ENCODE results near the gene OR2A2.

OR2A2 gene

DNA sequence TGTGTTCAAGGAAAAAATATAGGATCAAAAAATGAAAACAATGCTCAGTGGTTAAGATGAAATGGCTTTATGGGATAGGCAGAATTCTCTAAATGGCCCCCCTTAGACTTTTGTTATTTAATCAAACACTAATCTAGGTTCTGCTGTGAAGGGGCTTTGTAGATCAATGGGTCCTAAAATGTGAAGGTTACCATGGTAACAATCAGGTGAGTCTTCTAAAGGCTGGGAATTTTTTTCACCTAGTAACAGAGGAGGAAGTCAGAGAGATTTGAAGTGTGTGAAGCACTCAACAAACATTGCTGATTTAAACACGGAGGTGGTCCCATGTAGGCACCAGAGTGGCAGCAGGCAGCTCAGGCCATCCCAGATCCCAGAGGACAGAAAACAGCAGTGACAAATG, 24.7 kb downstream of the OR2A2 start:
- Histone ChIP-seq H3K36me3 (ENCODE audit: control insufficient read depth, insufficient read depth, low read length) (no peaks in the 10 kb centered on the region), H3K9me3 (ENCODE audit: control insufficient read depth, low read length) (no peaks in the 10 kb centered on the region), H3K4me1 (ENCODE audit: control insufficient read depth, insufficient read depth, low read length, poor library complexity, severe bottlenecking) (no peaks in the 10 kb centered on the region), H3K27ac (ENCODE audit: low read depth, low read length, severe bottlenecking) (no peak overlapping the region), H3K4me3 (ENCODE audit: extremely low read depth, insufficient read depth, low read length, poor library complexity, severe bottlenecking) (no peak overlapping the region)
- 83 to 88% methylated on average over 1 of the region's 1 CpG for WGBS, 2 experiments (ENCODE audit: insufficient coverage in 2 of 2)

DNA sequence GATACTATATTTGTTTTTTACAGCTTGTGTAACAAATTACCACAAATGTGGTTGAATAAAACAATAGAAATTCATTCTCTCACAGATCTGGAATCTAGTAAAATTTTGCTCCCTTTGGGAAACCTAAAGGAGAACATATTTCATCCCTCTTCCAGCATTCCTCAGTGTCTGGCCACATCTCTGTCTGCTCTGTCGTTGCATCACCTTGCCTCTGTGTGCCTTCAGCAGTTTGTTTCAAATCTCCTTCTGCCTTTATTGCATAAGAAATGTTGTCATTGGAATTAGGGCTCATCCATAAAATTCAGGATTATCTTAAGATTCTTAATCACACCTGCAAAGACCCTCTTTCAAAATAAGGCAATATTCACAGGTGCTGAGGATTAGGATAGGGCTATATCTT, 28.1 kb downstream of the OR2A2 start:
- H3K36me3 ChIP-seq (ENCODE audit: control insufficient read depth, insufficient read depth, low read length), result no peaks in the 10 kb centered on the region
- H3K9me3 ChIP-seq (ENCODE audit: control insufficient read depth, low read length), result no peaks in the 10 kb centered on the region

DNA sequence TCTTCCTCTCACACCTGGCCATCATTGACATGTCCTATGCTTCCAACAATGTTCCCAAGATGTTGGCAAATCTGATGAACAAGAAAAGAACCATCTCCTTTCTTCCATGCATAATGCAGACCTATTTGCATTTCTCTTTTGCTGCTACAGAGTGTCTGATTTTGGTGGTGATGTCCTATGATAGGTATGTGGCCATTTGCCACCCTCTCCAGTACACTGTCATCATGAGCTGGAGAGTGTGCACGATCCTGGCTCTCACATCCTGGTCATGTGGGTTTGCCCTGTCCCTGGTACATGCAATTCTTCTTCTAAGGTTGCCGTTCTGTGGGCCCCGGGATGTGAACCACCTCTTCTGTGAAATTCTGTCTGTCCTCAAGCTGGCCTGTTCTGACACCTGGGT, 32.8 kb downstream of the OR2A2 start:
- Histone ChIP-seq H3K36me3 (ENCODE audit: control insufficient read depth, insufficient read depth, low read length) (no peaks in the 10 kb centered on the region), H3K27ac (ENCODE audit: low read depth, low read length, severe bottlenecking) (no peak overlapping the region), H3K4me1 (ENCODE audit: control insufficient read depth, insufficient read depth, low read length, poor library complexity, severe bottlenecking) (no peaks in the 10 kb centered on the region), H3K9me3 (ENCODE audit: control insufficient read depth, low read length) (no peaks in the 10 kb centered on the region), H3K4me3 (ENCODE audit: extremely low read depth, insufficient read depth, low read length, poor library complexity, severe bottlenecking) (no peak overlapping the region)
- 82 to 93% methylated on average over 2 to 3 of the region's 3 CpGs for WGBS, 2 experiments (ENCODE audit: insufficient coverage in 2 of 2)

More for the DNA sequence above, 28.1 kb downstream of the OR2A2 start:
- no peaks in the 10 kb centered on the region for H3K4me1 ChIP-seq (ENCODE audit: control insufficient read depth, insufficient read depth, low read length, poor library complexity, severe bottlenecking)
- 67% methylated on average over 1 of the region's 1 CpG; no CpG with 5 or more reads in 1 of the 2 experiments for WGBS, 2 experiments (ENCODE audit: insufficient coverage in 2 of 2)
- H3K27ac ChIP-seq (ENCODE audit: low read depth, low read length, severe bottlenecking), result no peak overlapping the region
- no peak overlapping the region for H3K4me3 ChIP-seq (ENCODE audit: extremely low read depth, insufficient read depth, low read length, poor library complexity, severe bottlenecking)

DNA sequence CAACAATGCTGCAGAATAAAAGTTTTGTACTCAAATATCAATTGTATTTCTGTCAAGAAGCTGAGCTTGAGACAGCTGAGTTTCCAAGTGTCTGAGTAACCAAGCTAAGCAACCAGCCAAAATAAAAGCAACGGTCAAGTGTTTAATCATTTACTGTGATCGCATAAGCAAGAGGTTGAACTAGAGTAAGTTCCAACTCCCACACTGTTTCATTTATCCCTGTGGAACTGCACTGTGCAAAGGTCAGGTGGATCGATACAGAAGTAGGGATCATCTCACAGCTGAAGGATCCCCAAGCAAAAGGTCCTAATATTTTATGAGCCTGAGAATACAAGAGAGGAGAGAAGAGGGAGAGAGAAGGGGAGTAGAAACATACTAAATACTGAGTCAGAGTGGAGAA, 35.0 kb downstream of the OR2A2 start:
- Histone ChIP-seq H3K36me3 (ENCODE audit: control insufficient read depth, insufficient read depth, low read length) (no peaks in the 10 kb centered on the region), H3K9me3 (ENCODE audit: control insufficient read depth, low read length) (no peaks in the 10 kb centered on the region), H3K4me1 (ENCODE audit: control insufficient read depth, insufficient read depth, low read length, poor library complexity, severe bottlenecking) (no peaks in the 10 kb centered on the region), H3K27ac (ENCODE audit: low read depth, low read length, severe bottlenecking) (no peak overlapping the region), H3K4me3 (ENCODE audit: extremely low read depth, insufficient read depth, low read length, poor library complexity, severe bottlenecking) (no peak overlapping the region)
- 89 to 100% methylated on average over 1 of the region's 3 CpGs for WGBS, 2 experiments (ENCODE audit: insufficient coverage in 2 of 2)

DNA sequence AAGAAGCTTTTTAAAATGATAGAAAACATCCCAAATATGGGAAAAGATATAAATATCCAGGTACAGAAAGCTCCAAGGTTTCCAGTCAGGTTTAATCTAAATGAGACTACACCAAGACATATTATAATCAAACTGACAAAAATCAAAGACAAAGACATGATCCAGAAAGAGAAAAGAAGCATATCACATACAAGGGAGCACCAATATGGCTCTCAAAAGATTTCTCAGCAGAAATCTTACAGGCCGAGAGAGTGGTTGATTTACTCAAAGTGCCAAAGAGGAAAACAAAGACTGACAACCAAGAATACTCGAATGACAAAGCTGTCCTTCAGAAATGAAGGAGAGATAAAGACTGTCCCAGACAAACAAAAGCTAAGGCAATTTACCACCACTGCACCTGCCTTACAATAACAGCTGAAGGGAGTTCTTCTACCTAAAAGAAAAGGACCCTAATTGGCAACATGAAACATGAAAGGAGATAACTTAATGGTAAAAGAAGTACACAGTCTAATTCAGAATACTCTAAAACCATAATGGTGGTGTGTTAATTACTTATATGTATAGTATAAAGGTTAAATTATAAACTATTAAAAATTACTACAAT, 38.9 kb downstream of the OR2A2 start:
- no peaks in the 10 kb centered on the region for H3K9me3 ChIP-seq (ENCODE audit: control insufficient read depth, low read length)
- H3K4me3 ChIP-seq (ENCODE audit: extremely low read depth, insufficient read depth, low read length, poor library complexity, severe bottlenecking), result no peak overlapping the region
- no peaks in the 10 kb centered on the region for H3K36me3 ChIP-seq (ENCODE audit: control insufficient read depth, insufficient read depth, low read length)
- WGBS, 2 experiments (ENCODE audit: insufficient coverage in 2 of 2), result 60% methylated on average over 1 of the region's 2 CpGs; no CpG with 5 or more reads in 1 of the 2 experiments
- H3K4me1 ChIP-seq (ENCODE audit: control insufficient read depth, insufficient read depth, low read length, poor library complexity, severe bottlenecking), result no peaks in the 10 kb centered on the region
- no peak overlapping the region for H3K27ac ChIP-seq (ENCODE audit: low read depth, low read length, severe bottlenecking)

DNA sequence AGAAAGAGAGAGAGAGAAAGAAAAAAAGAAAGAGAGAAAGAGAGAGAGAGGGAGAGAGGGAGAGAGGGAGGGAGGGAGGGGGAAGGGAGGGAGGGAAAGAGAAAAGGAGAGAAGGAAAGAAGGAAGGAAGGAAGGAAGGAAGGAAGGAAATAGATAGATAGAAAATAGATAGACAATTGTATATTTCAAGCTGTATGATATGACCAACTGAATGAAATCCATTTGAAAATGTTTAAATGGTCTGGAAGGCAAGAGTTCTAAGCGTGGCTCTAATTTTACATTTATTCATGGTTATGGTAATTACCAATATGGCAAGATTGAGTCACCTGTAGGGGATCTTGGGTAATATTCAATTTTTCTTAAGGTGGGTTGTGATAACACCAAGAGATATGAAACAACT, 49.5 kb downstream of the OR2A2 start:
- H3K4me3 ChIP-seq (ENCODE audit: extremely low read depth, insufficient read depth, low read length, poor library complexity, severe bottlenecking), result no peak overlapping the region
- no peak overlapping the region for H3K27ac ChIP-seq (ENCODE audit: low read depth, low read length, severe bottlenecking)
- WGBS, 2 experiments (ENCODE audit: insufficient coverage in 2 of 2), result no CpG with 5 or more reads among the region's 1 CpG
- no peaks in the 10 kb centered on the region for H3K4me1 ChIP-seq (ENCODE audit: control insufficient read depth, insufficient read depth, low read length, poor library complexity, severe bottlenecking)
- H3K9me3 ChIP-seq (ENCODE audit: control insufficient read depth, low read length), result no peaks in the 10 kb centered on the region
- no peaks in the 10 kb centered on the region for H3K36me3 ChIP-seq (ENCODE audit: control insufficient read depth, insufficient read depth, low read length)
